Liver (tissue), 9 donors: ENCODE measurements around the gene DEFB131B. TPM values are rescaled to one million over a fixed set of nuclear protein-coding genes. Genes with fewer than 3 reads are reported as not detected.
"Not testable (repeated sequence)": the region's sequence is repeated elsewhere in the genome, so short reads cannot be mapped to it uniquely, and the experiment has no call there.

ENCODE experiments used
- DNase-seq: peaks from one replicate; pipeline ENCODE4 v3.0.0-alpha.2; 2017; ENCODE audit warnings: low spot score
- H3K27ac ChIP-seq, 2 donors: one replicate each; pipeline ENCODE4 v1.7.0; 2013; ENCODE audit warnings: inconsistent platforms in 2 of 2, low read length in 2 of 2, control low read depth in 1 of 2, low read depth in 1 of 2, mild to moderate bottlenecking in 1 of 2
- H3K27me3 ChIP-seq, 4 donors: one replicate each; pipeline versions ENCODE4 v1.6.1 to v1.7.0; 2013; ENCODE audit warnings: low read length in 3 of 4, inconsistent platforms in 1 of 4, mild to moderate bottlenecking in 1 of 4, moderate library complexity in 1 of 4; ENCODE audit not compliant: control insufficient read depth in 4 of 4, insufficient read depth in 4 of 4
- H3K36me3 ChIP-seq, 4 donors: one replicate each; pipeline versions ENCODE4 v1.6.1 to v1.7.0; 2013; ENCODE audit warnings: low read length in 3 of 4, mild to moderate bottlenecking in 3 of 4, low read depth in 1 of 4, moderate library complexity in 1 of 4; ENCODE audit not compliant: control insufficient read depth in 4 of 4, insufficient read depth in 3 of 4
- H3K4me1 ChIP-seq, 4 donors: one replicate each; pipeline versions ENCODE4 v1.6.1 to v1.7.0; 2013; ENCODE audit warnings: low read length in 3 of 4, mild to moderate bottlenecking in 3 of 4, moderate library complexity in 1 of 4; ENCODE audit not compliant: control insufficient read depth in 4 of 4, insufficient read depth in 4 of 4
- H3K4me3 ChIP-seq, 3 donors: one replicate each; pipeline versions ENCODE4 v1.6.1 to v1.7.0; 2013; ENCODE audit warnings: low read length in 3 of 3, control low read depth in 1 of 3, low read depth in 1 of 3, mild to moderate bottlenecking in 1 of 3
- H3K9ac ChIP-seq, 2 donors: one replicate each; pipeline ENCODE4 v1.7.0; 2013; ENCODE audit warnings: low read length in 2 of 2, mild to moderate bottlenecking in 2 of 2, moderate library complexity in 2 of 2, control low read depth in 1 of 2, low read depth in 1 of 2
- H3K9me3 ChIP-seq, 4 donors: one replicate each; pipeline versions ENCODE4 v1.6.1 to v1.7.0; 2013; ENCODE audit warnings: low read length in 3 of 4; ENCODE audit not compliant: control insufficient read depth in 4 of 4
- ATF3 ChIP-seq: IDR thresholded peaks from 2 replicates; pipeline ENCODE4 v1.6.1; 2016; ENCODE audit warnings: antibody characterized with exemption
- CTCF ChIP-seq: fragments of 150-350 bp; IDR thresholded peaks from 2 replicates; pipeline ENCODE4 v1.5.1; 2017; ENCODE audit warnings: improper control_type of control experiment, low read depth, low read length; ENCODE audit not compliant: missing input control
- EGR1 ChIP-seq, 2 donors: IDR thresholded peaks; 2 replicates each; pipeline ENCODE4 v1.6.1; 2016 to 2018; ENCODE audit warnings: antibody characterized with exemption in 2 of 2, low read depth in 2 of 2
- FOXA1 ChIP-seq: IDR thresholded peaks from 2 replicates; pipeline ENCODE4 v1.6.1; 2016; ENCODE audit warnings: antibody characterized with exemption
- FOXA2 ChIP-seq: IDR thresholded peaks from 2 replicates; pipeline ENCODE4 v1.6.1; 2016; ENCODE audit warnings: antibody characterized with exemption
- HNF4A ChIP-seq, 2 donors: conservative IDR thresholded peaks; 2 replicates each; pipeline ENCODE4 v1.6.1; 2016; ENCODE audit warnings: antibody characterized with exemption in 2 of 2, mild to moderate bottlenecking in 2 of 2
- HNF4G ChIP-seq: IDR thresholded peaks from 2 replicates; pipeline ENCODE4 v1.6.1; 2016; ENCODE audit warnings: antibody characterized with exemption
- JUND ChIP-seq, 2 donors: IDR thresholded peaks; 2 replicates each; pipeline ENCODE4 v1.6.1; 2016; ENCODE audit warnings: antibody characterized with exemption in 2 of 2
- MAX ChIP-seq: IDR thresholded peaks from 2 replicates; pipeline ENCODE4 v1.6.1; 2016; ENCODE audit warnings: antibody characterized with exemption
- NR2F2 ChIP-seq: IDR thresholded peaks from 2 replicates; pipeline ENCODE4 v1.6.1; 2016; ENCODE audit warnings: antibody characterized with exemption
- RAD21 ChIP-seq, 2 donors: IDR thresholded peaks; 2 replicates each; pipeline ENCODE4 v1.6.1; 2016; ENCODE audit warnings: antibody characterized with exemption in 2 of 2, mild to moderate bottlenecking in 2 of 2
- REST ChIP-seq: IDR thresholded peaks from 2 replicates; pipeline ENCODE4 v1.6.1; 2016; ENCODE audit warnings: antibody characterized with exemption, mild to moderate bottlenecking
- RXRA ChIP-seq, 2 donors: IDR thresholded peaks; 2 replicates each; pipeline ENCODE4 v1.6.1; 2017 to 2018; ENCODE audit warnings: antibody characterized with exemption in 2 of 2, mild to moderate bottlenecking in 1 of 2
- ZBTB33 ChIP-seq: IDR thresholded peaks from 2 replicates; pipeline ENCODE4 v1.6.1; 2016; ENCODE audit warnings: antibody characterized with exemption
- WGBS: extraction: QIAGEN DNeasy Blood & Tissue Kit; methylation state at CpG from one replicate; pipeline ENCODE4 v1.1.7; 2013; 5-methylcytosine and 5-hydroxymethylcytosine counted together
- polyA plus RNA-seq, 2 donors: library from polyadenylated mRNA; stranded (reverse) in 1 of 2; unstranded in 1 of 2; fragments of 200-250 nt in 1 of 2; fragments of >200 nt in 1 of 2; fragmentation: Nextera tagmentation in 1 of 2; extraction: Ambion mirVana in 1 of 2; gene quantifications; one replicate each; pipeline versions ENCODE4 v1.2.1 to v1.2.3, GENCODE V29; 2013 to 2015
- total RNA-seq, 2 donors: library from RNA; depleted of rRNA; stranded (reverse); fragments of >200 nt; gene quantifications; one replicate each; pipeline ENCODE4 v1.2.3, GENCODE V29; 2014
- donor health status: healthy.
- donor health status: healthy.
- donor health status: healthy.
- donor health status: healthy.
- donor health status: healthy.

The DEFB131B gene
- total and polyA plus RNA-seq, 4 donors: not detected

GRCh38 chr11:71895961-71896360 is 17.7 kb downstream of the DEFB131B start:
- Histone ChIP-seq H3K27ac (no peak overlapping the region), H3K9ac (no peak overlapping the region), H3K4me3 (no peak overlapping the region), H3K4me1 (peaks cover 0 to 3% (median 0%) of the 10 kb centered on the region in 4 donors), H3K27me3 (no peaks in the 10 kb centered on the region), H3K9me3 (no peaks in the 10 kb centered on the region), H3K36me3 (no peaks in the 10 kb centered on the region)
- 95% methylated on average over 12 of the region's 12 CpGs for WGBS
- no peak for DNase-seq
- TF ChIP-seq RAD21 (IDR thresholded peaks at IDR 0.05) (no peak), FOXA2 (no peak), EGR1 (IDR thresholded peaks at IDR 0.05; ENCODE audit: low read depth in 2 of 2) (no peak), HNF4A (conservative IDR thresholded peaks at IDR 0.05) (no peak), ZBTB33 (no peak), RXRA (IDR thresholded peaks at IDR 0.05) (no peak), HNF4G (no peak), ATF3 (no peak), JUND (IDR thresholded peaks at IDR 0.05) (no peak), NR2F2 (no peak)

- DNase-seq, H3K9me3 ChIP-seq, H3K4me1 ChIP-seq, H3K27ac ChIP-seq, H3K4me3 ChIP-seq, H3K36me3 ChIP-seq, H3K9ac ChIP-seq, H3K27me3 ChIP-seq: not testable (repeated sequence)
- 94% methylated on average over 14 of the region's 14 CpGs for WGBS
These were observed 22.9 kb downstream of the DEFB131B start for GRCh38 chr11:71901137-71901536.

GRCh38 chr11:71908218-71908617 is 30.0 kb downstream of the DEFB131B start:
- no peak for DNase-seq
- Histone ChIP-seq H3K4me1 (no peaks in the 10 kb centered on the region), H3K27ac (no peak overlapping the region), H3K9me3 (no peaks in the 10 kb centered on the region), H3K27me3 (no peaks in the 10 kb centered on the region), H3K9ac (no peak overlapping the region), H3K36me3 (peaks cover 0 to 2% (median 0%) of the 10 kb centered on the region in 4 donors), H3K4me3 (no peak overlapping the region)
- TF ChIP-seq NR2F2: no peak
- TF ChIP-seq FOXA1: no peak
- TF ChIP-seq MAX: no peak
- TF ChIP-seq EGR1 (IDR thresholded peaks at IDR 0.05; ENCODE audit: low read depth in 2 of 2): no peak
- TF ChIP-seq ZBTB33: no peak
- no peak for TF ChIP-seq HNF4G
- no peak for TF ChIP-seq CTCF
- no peak for TF ChIP-seq ATF3
- TF ChIP-seq REST: no peak
- WGBS: 95% methylated on average over 9 of the region's 9 CpGs

GRCh38 chr11:71910775-71911174 is 32.5 kb downstream of the DEFB131B start:
- H3K4me1 ChIP-seq, H3K27ac ChIP-seq, H3K9ac ChIP-seq, H3K4me3 ChIP-seq, H3K9me3 ChIP-seq, DNase-seq, H3K27me3 ChIP-seq: not testable (repeated sequence)
- 90% methylated on average over 5 of the region's 5 CpGs for WGBS
- H3K36me3 ChIP-seq: peaks cover 0 to 20% (median 12%) of the 10 kb centered on the region in 4 donors
